ENCODE measurements around the gene FCN2. TPM values are rescaled to one million over a fixed set of nuclear protein-coding genes. Genes with fewer than 3 reads are reported as not detected.

Gene FCN2
- total RNA-seq, 1 donor from 2014 or later: not detected

GRCh38 chr9:134917431-134918373, 37.1 kb downstream of the FCN2 start, which contains the start of gene FCN1:
Gene FCN1 (minus strand): TSS chr9:134917912. CDS start chr9:134917871, 41 bp downstream.
- Mint-ChIP-seq H3K4me1 (ENCODE audit: low read depth) (no peaks in the 10 kb centered on the region), H3K27ac (ENCODE audit: unreplicated experiment) (no peak within 1 kb of the TSS), H3K36me3 (ENCODE audit: low read depth) (peaks cover 3% of the 10 kb centered on the region), H3K27me3 (ENCODE audit: low read depth) (peaks cover 21% of the 10 kb centered on the region), H3K9me3 (ENCODE audit: low read depth) (peaks cover 18% of the 10 kb centered on the region), H3K4me3 (ENCODE audit: unreplicated experiment) (no peak within 1 kb of the TSS)
- DNase-seq (ENCODE audit: low spot score): peak; percentile 70
- no peak for TF ChIP-seq CTCF (IDR thresholded peaks at IDR 0.05)

- TF ChIP-seq CTCF (IDR thresholded peaks at IDR 0.05): no peak
- H3K36me3 Mint-ChIP-seq (ENCODE audit: low read depth): peaks cover 3% of the 10 kb centered on the region
- no peak overlapping the region for H3K27ac Mint-ChIP-seq (ENCODE audit: unreplicated experiment)
- peaks cover 18% of the 10 kb centered on the region for H3K9me3 Mint-ChIP-seq (ENCODE audit: low read depth)
- H3K27me3 Mint-ChIP-seq (ENCODE audit: low read depth): peaks cover 22% of the 10 kb centered on the region
- no peak overlapping the region for H3K4me3 Mint-ChIP-seq (ENCODE audit: unreplicated experiment)
- DNase-seq (ENCODE audit: low spot score): no peak
- H3K4me1 Mint-ChIP-seq (ENCODE audit: low read depth): no peaks in the 10 kb centered on the region
Measured at GRCh38 chr9:134918646-134919045, 38.0 kb downstream of the FCN2 start.

- H3K4me1 Mint-ChIP-seq (ENCODE audit: low read depth): no peaks in the 10 kb centered on the region
- DNase-seq (ENCODE audit: low spot score): no peak
Measured at GRCh38 chr9:134919303-134919702, 38.7 kb downstream of the FCN2 start.

GRCh38 chr9:134922066-134922931, 41.7 kb downstream of the FCN2 start:
- no peak overlapping the region for H3K27ac Mint-ChIP-seq (ENCODE audit: unreplicated experiment)
- no peaks in the 10 kb centered on the region for H3K4me1 Mint-ChIP-seq (ENCODE audit: low read depth)
- TF ChIP-seq CTCF (IDR thresholded peaks at IDR 0.05): no peak
- H3K9me3 Mint-ChIP-seq (ENCODE audit: low read depth): peaks cover 18% of the 10 kb centered on the region
- peaks cover 12% of the 10 kb centered on the region for H3K27me3 Mint-ChIP-seq (ENCODE audit: low read depth)
- no peak for DNase-seq (ENCODE audit: low spot score)
- H3K4me3 Mint-ChIP-seq (ENCODE audit: unreplicated experiment): no peak overlapping the region
- peaks cover 3% of the 10 kb centered on the region for H3K36me3 Mint-ChIP-seq (ENCODE audit: low read depth)

More at GRCh38 chr9:134919303-134919702, 38.7 kb downstream of the FCN2 start:
- H3K9me3 Mint-ChIP-seq (ENCODE audit: low read depth): peaks cover 18% of the 10 kb centered on the region
- TF ChIP-seq CTCF (IDR thresholded peaks at IDR 0.05): no peak
- no peak overlapping the region for H3K4me3 Mint-ChIP-seq (ENCODE audit: unreplicated experiment)
- no peak overlapping the region for H3K27ac Mint-ChIP-seq (ENCODE audit: unreplicated experiment)
- peaks cover 3% of the 10 kb centered on the region for H3K36me3 Mint-ChIP-seq (ENCODE audit: low read depth)
- peaks cover 22% of the 10 kb centered on the region for H3K27me3 Mint-ChIP-seq (ENCODE audit: low read depth)

- H3K27me3 Mint-ChIP-seq (ENCODE audit: low read depth): peaks cover 12% of the 10 kb centered on the region
- no peak overlapping the region for H3K27ac Mint-ChIP-seq (ENCODE audit: unreplicated experiment)
- no peak for TF ChIP-seq CTCF (IDR thresholded peaks at IDR 0.05)
- no peaks in the 10 kb centered on the region for H3K4me1 Mint-ChIP-seq (ENCODE audit: low read depth)
- no peak for DNase-seq (ENCODE audit: low spot score)
- no peak overlapping the region for H3K4me3 Mint-ChIP-seq (ENCODE audit: unreplicated experiment)
- H3K9me3 Mint-ChIP-seq (ENCODE audit: low read depth): peaks cover 18% of the 10 kb centered on the region
- H3K36me3 Mint-ChIP-seq (ENCODE audit: low read depth): peaks cover 3% of the 10 kb centered on the region
Measured at GRCh38 chr9:134922932-134923240, 42.3 kb downstream of the FCN2 start.

Measured in chondrocyte (in vitro differentiated cells).